SHP77 treated with DMSO at 0.1 percent for 48 hours (cell line): ENCODE measurements around the gene NKX1-1.
"Not testable (repeated sequence)": the region's sequence is repeated elsewhere in the genome, so short reads cannot be mapped to it uniquely, and the experiment has no call there.

ENCODE experiments used
- DNase-seq: peaks from one replicate; lab custom pipeline; 2025; lab: John Stamatoyannopoulos, UW

Gene NKX1-1

DNA sequence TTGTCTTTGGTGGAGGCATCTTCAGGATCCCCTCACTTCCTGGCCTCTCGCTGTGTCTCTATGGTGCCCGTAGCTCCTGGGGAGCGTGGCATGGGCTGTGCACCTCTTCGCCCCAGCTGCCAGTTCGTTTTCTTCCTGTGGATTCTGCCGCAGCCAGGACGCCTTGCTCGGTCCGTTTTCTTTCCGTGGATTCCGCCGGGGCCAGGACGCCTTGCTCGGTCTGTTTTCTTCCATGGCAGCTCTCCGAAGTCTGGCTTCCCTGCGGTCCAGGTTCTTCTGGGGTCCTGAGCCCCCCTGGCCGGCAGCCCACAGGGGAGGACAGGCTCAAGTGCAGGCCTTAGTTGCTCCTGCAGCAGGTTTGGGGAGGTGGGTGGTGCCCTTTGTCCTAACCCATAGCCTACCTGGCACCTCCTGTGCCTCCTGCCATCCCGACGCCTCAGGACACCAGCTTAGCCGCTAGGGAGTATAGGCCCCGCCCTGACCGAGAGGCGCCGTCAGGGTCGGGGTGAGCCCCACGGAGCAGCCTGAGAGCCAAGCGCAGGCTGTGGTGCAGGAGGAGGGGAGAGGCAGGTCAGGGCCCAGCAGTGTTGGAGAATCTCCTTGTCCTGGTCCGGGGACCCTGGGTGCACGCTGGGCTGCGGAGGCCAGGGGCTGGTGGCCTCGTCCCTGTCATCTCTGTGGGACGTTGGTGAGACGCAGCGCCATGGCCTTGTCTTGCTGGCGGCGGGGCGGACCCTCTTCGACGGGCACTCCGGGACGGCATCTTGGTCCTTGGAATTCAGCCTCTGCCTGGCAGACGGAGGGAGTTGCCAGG lies 32.1 kb downstream of the NKX1-1 start:
- DNase-seq, result no peak

DNA sequence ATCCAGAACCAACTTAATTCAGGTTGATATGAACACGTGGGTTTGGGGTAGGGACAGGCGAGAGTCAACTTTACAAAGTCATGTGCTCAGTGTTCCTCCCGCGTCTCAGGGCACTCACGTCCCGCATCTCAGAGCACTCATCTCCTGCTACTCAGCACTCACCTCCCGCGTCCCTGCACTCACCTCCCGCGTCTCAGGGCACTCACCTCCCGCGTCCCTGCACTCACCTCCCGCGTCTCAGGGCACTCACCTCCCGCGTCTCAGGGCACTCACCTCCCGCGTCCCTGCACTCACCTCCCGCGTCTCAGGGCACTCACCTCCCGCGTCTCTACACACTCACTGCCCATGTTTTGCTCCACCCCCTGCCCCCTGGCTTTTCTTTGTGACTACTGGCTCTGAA lies 33.7 kb downstream of the NKX1-1 start:
- DNase-seq, result not testable (repeated sequence)

DNA sequence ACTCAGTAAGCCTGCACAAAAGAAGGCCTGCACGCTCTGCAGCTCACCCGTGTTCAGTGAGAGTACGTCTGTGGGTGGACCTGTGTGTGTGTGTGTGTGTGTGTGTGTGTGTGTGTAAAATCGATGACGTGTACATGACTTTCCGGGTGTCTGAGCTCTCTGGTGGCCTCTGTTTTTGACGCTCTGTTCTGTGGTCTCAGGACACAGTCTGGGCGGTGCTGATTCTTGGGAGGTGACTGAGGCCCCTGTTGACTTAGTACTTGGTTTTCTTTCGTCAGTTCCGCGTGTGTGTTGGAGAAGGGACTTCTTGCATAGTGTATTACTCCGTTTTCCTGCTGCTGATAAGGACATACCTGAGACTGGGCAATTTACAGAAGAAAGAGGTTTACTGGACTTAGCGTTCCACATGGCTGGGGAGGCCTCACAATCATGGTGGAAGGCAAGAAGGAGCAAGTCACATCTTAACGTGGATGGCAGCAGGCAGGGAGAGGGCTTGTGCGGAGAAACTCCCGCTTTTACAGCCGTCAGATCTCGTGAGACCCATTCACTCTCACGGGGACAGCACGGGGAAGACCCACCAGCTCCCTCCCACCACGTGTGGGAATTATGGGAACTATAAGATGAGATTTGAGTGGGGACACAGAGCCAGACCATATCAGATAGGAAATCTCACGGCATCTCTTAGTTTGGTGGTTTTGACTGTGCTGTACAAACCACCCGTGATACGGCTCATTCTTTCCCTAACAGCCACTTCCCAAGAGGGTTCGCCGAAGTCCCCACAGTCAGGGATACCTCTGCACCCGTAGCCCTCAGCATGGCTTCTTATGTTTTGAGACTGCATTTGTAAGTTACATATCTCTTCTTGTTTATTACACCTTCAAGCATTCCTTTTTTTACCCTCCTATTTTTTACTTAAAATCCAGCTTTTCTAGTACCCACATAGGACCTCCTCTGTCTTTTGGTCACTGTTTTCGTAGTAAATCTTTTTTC lies 34.8 kb downstream of the NKX1-1 start:
- no peak for DNase-seq

DNA sequence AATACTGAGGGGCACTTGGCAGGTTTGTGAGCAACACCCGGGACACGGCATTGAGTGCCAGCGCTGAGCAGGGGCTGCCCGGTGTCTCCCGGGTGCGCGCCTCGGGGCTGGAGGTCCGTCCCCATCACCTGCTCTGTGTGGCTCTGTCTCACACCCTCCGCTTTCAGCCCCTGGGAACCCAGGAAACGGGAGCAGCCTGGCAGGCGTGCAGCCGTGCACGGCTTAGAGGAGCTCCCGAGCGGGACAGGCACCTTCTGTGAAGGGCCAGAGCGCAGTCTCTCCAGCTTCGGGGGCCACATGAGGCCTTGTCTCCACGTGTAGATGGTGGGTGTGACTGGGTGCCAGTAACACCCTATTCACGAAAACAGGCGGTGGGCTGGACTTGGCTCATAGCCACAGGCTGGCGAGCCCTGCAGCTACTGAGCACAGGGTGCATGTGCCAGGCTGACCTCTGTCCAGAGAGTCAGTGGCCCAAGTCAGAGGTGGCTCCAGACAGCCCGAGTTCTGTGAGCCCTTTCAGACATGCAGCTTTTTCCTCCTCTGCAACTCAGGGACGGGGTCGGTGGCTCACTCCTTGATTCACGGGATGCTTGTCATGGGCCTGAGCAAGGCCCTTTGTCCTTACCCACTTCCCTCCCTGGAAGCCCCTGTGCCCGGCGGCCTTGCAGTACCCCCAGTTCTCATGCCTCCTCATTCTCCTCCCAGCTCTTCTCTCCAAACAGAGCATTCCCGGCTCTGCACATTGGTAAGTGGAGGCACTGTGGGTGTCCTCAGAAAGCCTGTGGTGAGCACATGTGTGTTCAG lies 35.7 kb downstream of the NKX1-1 start:
- DNase-seq, result no peak

DNA sequence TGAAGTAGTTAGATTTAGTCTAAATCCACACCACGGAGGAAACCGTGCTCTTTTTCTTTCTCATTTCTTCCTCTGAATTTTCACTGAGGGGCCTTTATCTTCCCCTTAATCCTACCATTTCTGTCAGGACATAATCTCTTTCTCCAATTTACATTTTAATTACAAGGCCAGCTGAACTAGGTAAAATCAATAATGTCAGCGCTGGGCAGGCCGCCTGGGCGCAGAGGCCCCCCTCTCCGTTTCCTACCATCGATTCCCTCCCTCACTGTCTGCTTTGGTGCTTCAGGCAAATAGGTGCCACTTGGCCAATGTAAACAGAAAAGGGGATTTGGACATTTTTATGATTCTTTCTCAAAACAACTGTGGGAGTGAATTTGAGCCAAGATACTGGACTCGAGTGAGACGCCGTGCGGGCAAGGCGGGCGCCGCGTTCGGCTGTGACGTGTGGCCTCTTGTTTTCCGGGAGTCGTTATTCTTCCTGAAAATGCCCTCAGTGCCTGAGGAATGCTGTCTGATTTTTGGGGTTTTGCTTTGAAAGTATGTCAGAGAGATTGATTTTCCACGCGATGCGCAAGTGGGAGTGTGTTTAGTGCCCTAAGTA lies 36.7 kb downstream of the NKX1-1 start:
- no peak for DNase-seq

DNA sequence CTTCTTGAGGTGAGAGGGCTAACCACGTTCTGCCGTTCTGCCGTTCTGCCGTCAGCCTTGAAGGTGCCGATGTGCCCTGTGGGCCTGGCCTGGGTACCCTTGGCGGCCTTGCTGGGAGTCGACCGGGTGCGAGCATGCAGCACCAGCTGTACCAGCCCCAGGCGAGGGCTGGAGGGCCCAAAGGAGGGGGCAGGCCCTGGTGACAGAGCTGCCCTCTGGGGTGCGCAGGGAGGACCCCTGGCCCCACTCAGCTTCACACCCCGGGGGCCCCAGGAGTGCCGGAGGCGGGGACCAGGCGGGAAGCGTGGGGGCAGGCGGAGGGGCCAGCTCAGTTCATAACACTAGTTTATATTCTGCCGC lies 37.2 kb downstream of the NKX1-1 start:
- no peak for DNase-seq

DNA sequence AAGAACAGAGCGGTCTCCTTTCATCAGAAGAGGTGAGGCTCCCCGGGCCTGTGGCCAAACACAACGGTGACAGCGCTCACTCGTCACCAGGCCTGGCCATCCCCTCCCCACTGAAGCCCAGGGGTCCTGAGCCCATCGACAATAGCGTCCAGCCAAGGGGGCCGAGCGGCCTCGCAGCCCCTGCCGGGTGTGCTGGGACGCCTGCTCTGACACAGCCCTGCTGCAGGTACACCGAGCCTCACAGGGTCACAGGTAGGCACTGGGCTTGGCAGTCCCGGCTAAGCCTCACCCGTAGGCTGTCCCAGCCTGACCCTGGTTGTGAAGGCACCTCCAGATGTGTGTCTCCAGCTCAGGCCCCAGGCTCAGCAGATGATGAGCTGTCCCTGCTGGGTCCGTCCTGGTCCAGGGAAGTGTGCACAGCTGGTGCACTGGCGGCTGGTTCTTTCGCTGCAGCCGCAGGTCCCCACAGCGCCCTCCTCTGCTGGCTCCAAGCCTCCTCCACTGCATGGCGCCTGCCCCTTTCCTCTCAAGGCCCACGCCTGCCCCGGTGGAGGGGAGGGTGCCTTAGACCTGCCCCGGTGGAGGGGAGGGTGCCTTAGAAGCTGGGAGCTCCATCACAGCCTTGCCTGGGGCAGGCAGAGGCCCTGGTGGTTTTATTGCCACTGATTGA lies 37.7 kb downstream of the NKX1-1 start:
- DNase-seq, result no peak

DNA sequence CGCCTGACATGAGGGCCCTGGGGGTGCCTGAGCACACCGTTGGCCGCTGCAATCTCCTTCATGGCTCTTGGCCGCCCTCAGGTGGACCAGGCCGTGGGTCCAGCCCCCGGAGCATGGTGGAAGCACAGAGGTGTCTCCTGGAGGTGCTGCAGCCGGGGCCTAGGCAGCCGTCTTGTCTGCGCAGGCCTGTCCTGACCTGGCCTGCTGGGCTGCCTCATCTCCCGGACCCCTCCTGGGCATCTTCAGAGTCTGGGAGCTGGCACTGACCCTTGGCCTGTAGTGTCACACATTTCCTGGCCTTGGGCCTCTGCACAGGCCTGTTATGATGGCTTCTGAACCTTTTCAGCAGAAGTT lies 38.3 kb downstream of the NKX1-1 start:
- no peak for DNase-seq

DNA sequence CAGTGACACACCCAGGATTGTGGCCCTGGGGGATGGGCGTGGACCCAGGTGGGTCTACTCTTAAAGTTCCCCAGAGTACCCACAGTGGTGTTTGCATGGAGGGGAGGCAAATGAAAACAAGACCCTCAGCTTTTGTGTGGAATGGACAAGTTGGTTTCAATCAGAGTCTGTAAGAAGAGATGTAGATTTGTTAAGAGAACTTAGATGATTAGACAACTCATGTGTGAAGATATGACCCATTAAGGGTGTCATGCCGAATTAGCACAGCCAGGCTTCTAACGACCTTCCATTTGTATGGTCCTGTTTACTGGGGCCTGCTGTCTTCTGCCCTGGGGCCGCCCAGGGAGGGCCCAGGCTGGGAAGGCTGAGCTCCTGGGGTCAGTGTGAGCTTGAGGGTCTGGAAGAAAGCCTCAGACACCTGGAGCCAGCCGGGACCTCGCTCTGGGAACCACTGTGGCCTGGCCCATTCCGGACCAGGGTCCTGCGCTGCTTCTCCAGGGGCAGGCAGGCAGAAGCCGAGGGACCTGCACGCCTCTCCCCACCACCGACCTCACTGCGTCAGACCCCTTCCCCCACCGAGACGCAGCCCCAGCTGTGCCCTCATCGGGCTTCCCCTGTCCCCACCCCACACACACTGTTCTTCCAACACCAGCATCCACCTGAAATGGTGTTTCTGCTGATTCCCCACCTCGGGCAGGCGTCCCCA lies 38.9 kb downstream of the NKX1-1 start:
- DNase-seq, result no peak

DNA sequence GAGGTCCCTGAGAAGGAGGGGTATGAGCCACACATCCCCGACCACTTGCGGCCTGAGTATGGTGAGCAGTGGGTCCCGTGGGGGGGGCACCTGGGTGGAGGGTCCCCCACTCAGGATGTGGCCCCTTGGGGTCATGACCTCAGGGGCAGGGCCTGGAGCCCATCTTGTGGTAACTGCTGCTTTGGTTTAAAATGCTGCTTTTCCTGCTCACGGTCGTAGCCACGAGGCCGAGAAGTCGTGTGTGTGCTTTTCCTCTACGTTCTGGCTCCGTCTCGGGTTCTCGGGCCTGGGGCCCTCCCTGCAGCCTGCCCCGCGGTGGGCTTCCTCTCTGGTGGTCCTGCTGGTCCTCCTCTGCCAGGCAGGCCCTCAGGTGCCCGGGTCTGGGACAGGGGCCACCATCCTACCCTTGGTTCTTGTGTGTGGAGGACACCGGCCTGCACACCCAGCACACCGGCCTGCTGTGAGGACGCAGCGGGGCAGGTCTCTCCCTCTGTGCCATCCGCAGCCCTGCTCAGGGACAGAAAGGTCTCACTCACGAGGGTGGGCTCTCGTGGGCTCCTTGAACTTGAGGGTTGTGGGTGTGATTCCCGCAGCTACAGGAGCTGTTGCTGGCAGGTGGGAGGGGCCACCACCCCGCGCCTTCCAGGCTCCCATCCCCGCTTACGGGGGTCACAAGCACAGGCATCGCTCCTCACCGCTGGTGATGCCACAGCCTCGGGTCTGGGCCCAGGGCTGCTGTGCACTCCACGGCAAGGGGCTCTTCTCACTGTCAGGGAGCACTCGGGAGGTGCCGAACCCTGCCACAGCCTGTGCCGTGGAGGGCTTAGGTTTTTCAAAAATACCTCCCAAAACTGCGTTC lies 39.6 kb downstream of the NKX1-1 start:
- no peak for DNase-seq

DNA sequence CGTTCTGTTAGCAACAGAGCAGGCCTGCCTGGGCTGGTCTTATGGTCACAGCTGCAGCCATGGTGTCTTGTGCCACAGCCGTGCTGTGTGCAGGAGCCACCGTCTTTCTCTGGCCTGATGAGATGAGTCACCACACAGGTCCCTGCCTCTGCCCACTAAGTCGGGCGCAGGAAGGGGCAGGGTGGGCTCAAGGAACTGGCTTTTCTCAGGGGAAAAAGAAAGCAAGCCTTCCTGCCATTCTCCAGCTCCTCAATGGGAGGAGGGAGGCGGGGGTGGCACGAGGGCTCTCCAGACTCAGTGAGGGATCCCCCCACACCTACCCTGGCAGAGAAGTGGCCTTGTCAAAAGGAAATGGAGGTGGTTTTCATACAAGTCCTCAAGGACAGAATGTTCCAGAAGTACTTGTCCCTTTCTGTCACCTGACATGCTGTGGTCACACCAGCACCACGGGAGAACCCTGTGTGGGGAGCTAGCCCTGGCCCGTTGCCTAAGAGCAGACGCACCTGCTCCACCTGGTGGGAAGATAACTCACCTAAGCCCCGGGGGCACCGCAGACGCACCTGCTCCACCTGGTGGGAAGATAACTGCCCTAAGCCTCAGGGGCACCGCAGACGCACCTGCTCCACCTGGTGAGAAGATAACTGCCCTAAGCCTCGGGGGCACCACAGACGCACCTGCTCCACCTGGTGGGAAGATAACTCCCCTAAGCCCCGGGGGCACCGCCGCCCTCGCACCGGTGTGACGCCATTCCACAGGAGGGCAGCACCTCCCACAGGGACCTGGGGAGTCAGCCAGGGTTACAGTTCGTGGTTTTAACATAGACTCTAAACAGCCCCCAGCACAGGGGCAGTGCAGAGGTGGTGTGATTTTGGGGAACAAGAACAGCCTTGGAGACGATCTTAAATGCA lies 40.7 kb downstream of the NKX1-1 start:
- no peak for DNase-seq

DNA sequence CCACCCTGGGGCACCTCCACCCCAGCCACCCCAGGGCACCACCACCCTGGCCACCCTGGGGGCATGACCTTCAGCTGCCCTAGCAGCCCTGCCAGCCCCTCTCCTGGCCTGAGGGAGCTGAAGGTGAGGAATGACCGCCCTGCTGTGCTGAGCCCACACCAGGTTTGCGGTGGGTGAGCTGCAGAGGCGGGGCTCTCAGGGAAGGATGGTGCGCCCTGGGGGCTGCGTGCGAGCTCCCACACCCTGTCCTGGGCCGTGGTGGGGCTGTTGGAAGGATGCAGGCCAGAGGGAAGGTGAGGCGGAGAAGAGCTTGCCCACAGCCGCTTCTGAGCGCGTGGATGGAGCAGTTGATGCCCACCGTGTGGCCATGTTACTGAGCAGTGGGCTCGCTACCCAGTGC lies 41.5 kb downstream of the NKX1-1 start:
- DNase-seq, result no peak

DNA sequence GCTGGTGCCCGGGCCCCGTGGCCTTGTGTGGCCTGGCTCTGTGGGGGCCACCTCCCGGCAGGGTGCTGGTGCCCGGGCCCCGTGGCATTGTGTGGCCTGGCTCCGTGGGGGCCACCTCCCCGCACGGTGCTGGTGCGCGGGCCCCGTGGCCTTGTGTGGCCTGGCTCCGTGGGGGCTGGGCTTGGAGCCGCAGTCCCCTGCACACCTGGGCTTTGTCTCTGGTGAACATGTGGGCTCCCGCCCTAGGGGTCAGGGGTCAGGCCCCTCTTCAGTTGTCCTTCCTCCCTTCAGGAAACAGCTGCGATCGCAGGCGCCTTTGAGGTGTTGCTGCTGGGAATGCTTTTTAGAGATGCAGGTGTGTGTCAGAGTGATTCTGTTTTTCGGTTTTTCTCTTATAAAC lies 42.0 kb downstream of the NKX1-1 start:
- no peak for DNase-seq

DNA sequence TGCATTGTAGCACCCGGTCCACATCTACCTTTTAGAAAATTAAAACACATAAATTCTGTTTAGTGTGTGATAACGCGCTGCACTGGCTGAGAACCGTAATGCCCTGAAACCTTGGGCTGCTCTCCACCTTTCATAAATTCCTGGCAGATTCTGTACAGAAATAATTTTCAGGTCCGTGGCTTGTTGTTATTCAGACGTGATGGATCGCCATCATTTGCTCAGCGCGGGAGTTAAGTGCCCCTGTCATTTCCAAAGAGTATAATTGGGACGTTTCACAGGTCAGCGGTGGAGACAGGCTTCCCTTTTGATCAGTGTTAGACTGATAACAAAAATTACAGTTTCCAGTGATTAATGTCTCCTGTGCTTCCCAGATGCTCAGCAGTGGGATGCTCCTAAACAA lies 42.7 kb downstream of the NKX1-1 start:
- no peak for DNase-seq

DNA sequence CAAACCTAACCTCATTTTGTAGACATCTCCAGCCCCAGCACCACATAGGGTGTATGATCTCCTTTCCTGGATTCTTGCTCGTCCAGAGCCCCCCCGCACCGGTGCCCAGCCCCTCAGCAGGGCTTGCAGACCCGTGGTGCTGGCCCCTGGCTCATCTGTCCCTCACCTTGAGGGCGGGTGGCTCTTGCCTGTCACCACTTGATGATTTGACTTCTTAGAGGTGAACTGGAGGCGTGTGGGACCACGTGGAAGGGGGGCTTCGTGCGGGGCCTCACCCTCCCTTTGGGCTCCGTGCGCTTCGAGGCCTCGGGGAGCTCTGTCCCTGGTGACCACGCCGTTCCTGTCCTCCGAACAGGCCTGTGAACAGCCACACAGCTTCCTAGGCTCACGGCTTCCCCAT lies 43.7 kb downstream of the NKX1-1 start:
- no peak for DNase-seq

DNA sequence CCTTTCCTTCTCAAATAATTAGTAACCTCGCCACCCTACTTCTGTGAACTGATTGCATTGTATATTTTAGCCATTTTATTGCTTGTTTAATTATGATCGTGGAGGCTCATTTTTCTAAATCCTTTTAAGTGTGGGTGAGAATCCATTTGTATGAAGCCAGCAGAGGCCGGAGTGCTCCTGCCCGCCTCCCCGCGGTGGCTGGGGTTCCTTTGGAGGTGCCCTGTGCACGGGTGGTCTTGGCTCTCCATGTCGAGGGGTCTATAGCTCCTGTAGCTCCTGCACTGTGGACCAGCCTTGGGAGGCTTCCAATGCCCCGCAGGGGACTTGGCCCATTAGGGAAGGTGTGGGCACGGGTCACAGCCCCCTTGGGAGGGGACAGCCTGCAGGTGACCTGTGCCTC lies 44.2 kb downstream of the NKX1-1 start:
- no peak for DNase-seq

DNA sequence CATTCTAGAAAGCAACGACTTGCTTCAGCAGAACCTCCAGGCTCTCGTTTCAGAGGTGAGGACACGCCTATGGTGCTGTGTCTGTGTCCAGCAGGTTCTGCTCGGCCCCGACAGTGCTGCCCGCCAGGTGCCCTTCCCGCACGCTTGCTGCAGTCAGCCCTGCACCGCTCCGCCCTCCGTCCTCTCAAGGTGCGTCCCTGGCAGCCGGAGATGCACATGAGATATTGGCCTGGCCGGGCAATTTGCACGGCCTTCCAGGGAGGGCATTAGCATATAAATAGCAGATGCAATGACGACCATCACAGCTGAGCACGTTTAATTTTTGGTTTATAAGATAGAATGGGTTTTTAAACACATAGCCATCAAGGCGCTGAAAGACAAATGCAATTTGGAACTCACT lies 44.8 kb downstream of the NKX1-1 start:
- DNase-seq, result no peak

DNA sequence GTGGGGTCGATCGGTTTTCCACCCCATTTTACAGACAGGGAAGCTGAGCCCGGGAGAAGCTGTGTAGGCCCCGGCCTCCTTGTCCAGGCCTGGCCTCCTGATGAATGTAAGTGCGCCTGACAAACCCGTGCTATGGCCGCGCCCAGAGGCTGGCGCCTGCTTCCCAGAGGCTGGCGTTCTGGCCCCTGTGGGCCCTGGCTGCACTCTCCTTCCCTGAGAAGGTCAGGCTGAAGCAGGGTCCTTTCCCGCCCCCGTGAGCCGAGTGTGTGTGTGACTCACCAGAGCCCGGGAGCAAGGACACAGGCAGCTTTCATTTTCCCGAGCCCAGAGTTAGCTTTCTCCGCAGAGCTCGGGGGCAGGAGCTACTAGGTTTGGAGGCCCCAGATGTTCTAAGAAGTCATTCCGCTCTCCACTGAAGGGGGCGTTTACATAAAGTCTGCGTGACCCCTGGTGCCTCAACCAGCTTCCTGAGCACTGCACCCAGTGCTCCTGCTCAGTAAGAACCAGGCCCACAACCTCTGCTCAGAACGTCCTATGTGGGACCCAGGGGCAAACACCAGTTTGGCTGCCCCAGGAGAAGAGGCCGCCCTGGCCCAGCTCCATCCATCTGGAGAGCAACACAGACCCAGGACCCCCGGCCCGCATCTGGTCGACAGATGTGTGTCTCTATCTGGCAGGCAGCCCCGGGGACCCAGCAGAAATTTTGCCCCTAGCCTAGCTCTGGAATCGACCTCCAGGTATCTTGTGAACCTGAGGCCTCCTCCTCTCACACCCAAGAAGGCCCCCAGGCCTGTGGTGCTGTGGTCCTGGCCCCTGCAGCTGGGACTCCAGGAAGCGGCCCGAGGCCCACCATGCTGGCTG lies 45.6 kb downstream of the NKX1-1 start:
- no peak for DNase-seq
